Measurements from ENCODE around the gene PIP5K1C.

The PIP5K1C gene

GRCh38 chr19:3712663-3713611, 12.7 kb upstream of the PIP5K1C start:
- no peaks in the 10 kb centered on the region for H3K27me3 ChIP-seq (ENCODE audit: control insufficient read depth, insufficient read depth, low read length)
- H3K27ac ChIP-seq (ENCODE audit: low read depth, low read length) = no peak overlapping the region
- peaks cover 3% of the 10 kb centered on the region for H3K4me1 ChIP-seq (ENCODE audit: control insufficient read depth, insufficient read depth, low read length)
- no peak overlapping the region for H3K9ac ChIP-seq (ENCODE audit: low read length)
- H3K36me3 ChIP-seq (ENCODE audit: control insufficient read depth, insufficient read depth, low read length) = no peaks in the 10 kb centered on the region
- H3K4me3 ChIP-seq (ENCODE audit: low read length) = peak overlapping the region; percentile 32

GRCh38 chr19:3710265-3710812, 10.1 kb upstream of the PIP5K1C start:
- no peaks in the 10 kb centered on the region for H3K27me3 ChIP-seq (ENCODE audit: control insufficient read depth, insufficient read depth, low read length)
- no peak overlapping the region for H3K9ac ChIP-seq (ENCODE audit: low read length)
- H3K4me3 ChIP-seq (ENCODE audit: low read length) = no peak overlapping the region
- peaks cover 3% of the 10 kb centered on the region for H3K4me1 ChIP-seq (ENCODE audit: control insufficient read depth, insufficient read depth, low read length)
- H3K27ac ChIP-seq (ENCODE audit: low read depth, low read length) = no peak overlapping the region
- H3K36me3 ChIP-seq (ENCODE audit: control insufficient read depth, insufficient read depth, low read length) = no peaks in the 10 kb centered on the region

GRCh38 chr19:3708207-3708931, 8.1 kb upstream of the PIP5K1C start, which contains the start of gene TJP3:
Gene TJP3, plus strand, starts transcription at chr19:3708384. Its CDS starts 20,049 bp downstream, at chr19:3728433.
- Histone ChIP-seq H3K9ac (ENCODE audit: low read length) (peak within 1 kb of the TSS; percentile 22), H3K27ac (ENCODE audit: low read depth, low read length) (no peak within 1 kb of the TSS)

GRCh38 chr19:3707868-3708206, 7.6 kb upstream of the PIP5K1C start:
- Histone ChIP-seq H3K36me3 (ENCODE audit: control insufficient read depth, insufficient read depth, low read length) (no peaks in the 10 kb centered on the region), H3K9ac (ENCODE audit: low read length) (no peak overlapping the region), H3K27ac (ENCODE audit: low read depth, low read length) (no peak overlapping the region), H3K27me3 (ENCODE audit: control insufficient read depth, insufficient read depth, low read length) (no peaks in the 10 kb centered on the region), H3K4me3 (ENCODE audit: low read length) (peak overlapping the region; percentile 69), H3K4me1 (ENCODE audit: control insufficient read depth, insufficient read depth, low read length) (peaks cover 3% of the 10 kb centered on the region)

More at GRCh38 chr19:3708207-3708931, 8.1 kb upstream of the PIP5K1C start, which contains the start of gene TJP3:
- Histone ChIP-seq H3K27me3 (ENCODE audit: control insufficient read depth, insufficient read depth, low read length) (no peaks in the 10 kb centered on the region), H3K4me1 (ENCODE audit: control insufficient read depth, insufficient read depth, low read length) (peaks cover 3% of the 10 kb centered on the region), H3K36me3 (ENCODE audit: control insufficient read depth, insufficient read depth, low read length) (no peaks in the 10 kb centered on the region), H3K4me3 (ENCODE audit: low read length) (peak within 1 kb of the TSS; percentile 69)

GRCh38 chr19:3701200-3701599, 932 bp upstream of the PIP5K1C start:
- Histone ChIP-seq H3K4me3 (ENCODE audit: low read length) (no peak overlapping the region), H3K27me3 (ENCODE audit: control insufficient read depth, insufficient read depth, low read length) (no peaks in the 10 kb centered on the region), H3K36me3 (ENCODE audit: control insufficient read depth, insufficient read depth, low read length) (no peaks in the 10 kb centered on the region), H3K27ac (ENCODE audit: low read depth, low read length) (no peak overlapping the region), H3K4me1 (ENCODE audit: control insufficient read depth, insufficient read depth, low read length) (peaks cover 12% of the 10 kb centered on the region), H3K9ac (ENCODE audit: low read length) (no peak overlapping the region)

- Histone ChIP-seq H3K36me3 (ENCODE audit: control insufficient read depth, insufficient read depth, low read length) (no peaks in the 10 kb centered on the region), H3K27me3 (ENCODE audit: control insufficient read depth, insufficient read depth, low read length) (no peaks in the 10 kb centered on the region), H3K4me3 (ENCODE audit: low read length) (peak overlapping the region; percentile 92), H3K4me1 (ENCODE audit: control insufficient read depth, insufficient read depth, low read length) (peaks cover 12% of the 10 kb centered on the region), H3K27ac (ENCODE audit: low read depth, low read length) (peak overlapping the region; percentile 95), H3K9ac (ENCODE audit: low read length) (peak overlapping the region; percentile 80)
Observed at GRCh38 chr19:3699741-3700241, 477 bp downstream of the PIP5K1C start.

GRCh38 chr19:3698974-3699740, 1.1 kb downstream of the PIP5K1C start:
- Histone ChIP-seq H3K9ac (ENCODE audit: low read length) (peak overlapping the region; percentile 80), H3K4me3 (ENCODE audit: low read length) (peak overlapping the region; percentile 92), H3K36me3 (ENCODE audit: control insufficient read depth, insufficient read depth, low read length) (no peaks in the 10 kb centered on the region), H3K4me1 (ENCODE audit: control insufficient read depth, insufficient read depth, low read length) (peaks cover 12% of the 10 kb centered on the region), H3K27me3 (ENCODE audit: control insufficient read depth, insufficient read depth, low read length) (no peaks in the 10 kb centered on the region), H3K27ac (ENCODE audit: low read depth, low read length) (peak overlapping the region; percentile 95)

GRCh38 chr19:3698386-3698950, 1.8 kb downstream of the PIP5K1C start:
- Histone ChIP-seq H3K4me3 (ENCODE audit: low read length) (peak overlapping the region; percentile 52), H3K27ac (ENCODE audit: low read depth, low read length) (peak overlapping the region; percentile 95), H3K4me1 (ENCODE audit: control insufficient read depth, insufficient read depth, low read length) (peaks cover 13% of the 10 kb centered on the region)

GRCh38 chr19:3697671-3698385, 2.4 kb downstream of the PIP5K1C start:
- Histone ChIP-seq H3K27me3 (ENCODE audit: control insufficient read depth, insufficient read depth, low read length) (no peaks in the 10 kb centered on the region), H3K36me3 (ENCODE audit: control insufficient read depth, insufficient read depth, low read length) (no peaks in the 10 kb centered on the region), H3K4me1 (ENCODE audit: control insufficient read depth, insufficient read depth, low read length) (peaks cover 14% of the 10 kb centered on the region), H3K27ac (ENCODE audit: low read depth, low read length) (peak overlapping the region; percentile 95), H3K4me3 (ENCODE audit: low read length) (peak overlapping the region; percentile 52), H3K9ac (ENCODE audit: low read length) (no peak overlapping the region)

More at GRCh38 chr19:3698386-3698950, 1.8 kb downstream of the PIP5K1C start:
- Histone ChIP-seq H3K27me3 (ENCODE audit: control insufficient read depth, insufficient read depth, low read length) (no peaks in the 10 kb centered on the region), H3K36me3 (ENCODE audit: control insufficient read depth, insufficient read depth, low read length) (no peaks in the 10 kb centered on the region), H3K9ac (ENCODE audit: low read length) (no peak overlapping the region)

- no peak overlapping the region for H3K9ac ChIP-seq (ENCODE audit: low read length)
- peaks cover 14% of the 10 kb centered on the region for H3K4me1 ChIP-seq (ENCODE audit: control insufficient read depth, insufficient read depth, low read length)
- no peaks in the 10 kb centered on the region for H3K27me3 ChIP-seq (ENCODE audit: control insufficient read depth, insufficient read depth, low read length)
- H3K36me3 ChIP-seq (ENCODE audit: control insufficient read depth, insufficient read depth, low read length) = no peaks in the 10 kb centered on the region
- H3K27ac ChIP-seq (ENCODE audit: low read depth, low read length) = peak overlapping the region; percentile 95
- no peak overlapping the region for H3K4me3 ChIP-seq (ENCODE audit: low read length)
Observed at GRCh38 chr19:3697094-3697493, 3.2 kb downstream of the PIP5K1C start.

GRCh38 chr19:3696660-3696995, 3.6 kb downstream of the PIP5K1C start:
- no peak overlapping the region for H3K4me3 ChIP-seq (ENCODE audit: low read length)
- peaks cover 14% of the 10 kb centered on the region for H3K4me1 ChIP-seq (ENCODE audit: control insufficient read depth, insufficient read depth, low read length)
- no peak overlapping the region for H3K9ac ChIP-seq (ENCODE audit: low read length)
- H3K27ac ChIP-seq (ENCODE audit: low read depth, low read length) = peak overlapping the region; percentile 95
- H3K36me3 ChIP-seq (ENCODE audit: control insufficient read depth, insufficient read depth, low read length) = no peaks in the 10 kb centered on the region
- no peaks in the 10 kb centered on the region for H3K27me3 ChIP-seq (ENCODE audit: control insufficient read depth, insufficient read depth, low read length)
